ENCODE results near the gene HSPA4.

DNA sequence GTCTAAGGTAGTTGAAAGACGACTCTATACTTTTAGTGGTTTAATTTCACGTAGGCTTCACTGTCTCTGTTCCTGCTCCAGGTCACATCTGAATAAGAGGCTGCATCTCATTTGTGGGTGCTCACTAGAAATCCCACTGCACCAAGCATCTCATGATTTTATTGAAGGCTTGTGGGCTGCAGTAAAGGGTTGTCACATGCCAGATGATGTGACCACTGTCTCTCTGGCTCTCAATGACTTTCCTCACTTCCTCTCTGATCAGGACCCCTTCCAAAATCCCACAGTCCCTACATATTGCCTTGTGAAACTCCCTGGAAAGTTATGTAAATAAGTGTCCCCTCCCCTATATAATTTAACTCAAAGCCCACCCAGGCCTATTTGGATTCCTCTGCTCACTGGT, 16.6 kb upstream of the HSPA4 start:
- no peak for TF ChIP-seq POLR2A (IDR thresholded peaks at IDR 0.05)
- TF ChIP-seq, protein P1, sequence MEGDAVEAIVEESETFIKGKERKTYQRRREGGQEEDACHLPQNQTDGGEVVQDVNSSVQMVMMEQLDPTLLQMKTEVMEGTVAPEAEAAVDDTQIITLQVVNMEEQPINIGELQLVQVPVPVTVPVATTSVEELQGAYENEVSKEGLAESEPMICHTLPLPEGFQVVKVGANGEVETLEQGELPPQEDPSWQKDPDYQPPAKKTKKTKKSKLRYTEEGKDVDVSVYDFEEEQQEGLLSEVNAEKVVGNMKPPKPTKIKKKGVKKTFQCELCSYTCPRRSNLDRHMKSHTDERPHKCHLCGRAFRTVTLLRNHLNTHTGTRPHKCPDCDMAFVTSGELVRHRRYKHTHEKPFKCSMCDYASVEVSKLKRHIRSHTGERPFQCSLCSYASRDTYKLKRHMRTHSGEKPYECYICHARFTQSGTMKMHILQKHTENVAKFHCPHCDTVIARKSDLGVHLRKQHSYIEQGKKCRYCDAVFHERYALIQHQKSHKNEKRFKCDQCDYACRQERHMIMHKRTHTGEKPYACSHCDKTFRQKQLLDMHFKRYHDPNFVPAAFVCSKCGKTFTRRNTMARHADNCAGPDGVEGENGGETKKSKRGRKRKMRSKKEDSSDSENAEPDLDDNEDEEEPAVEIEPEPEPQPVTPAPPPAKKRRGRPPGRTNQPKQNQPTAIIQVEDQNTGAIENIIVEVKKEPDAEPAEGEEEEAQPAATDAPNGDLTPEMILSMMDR (IDR thresholded peaks at IDR 0.05) = no peak
